Fibroblast of villous mesenchyme (primary cell): ENCODE measurements around the gene CCL22. TPM values are rescaled to one million over a fixed set of nuclear protein-coding genes. Genes with fewer than 3 reads are reported as not detected.
"Not testable (repeated sequence)": the region's sequence is repeated elsewhere in the genome, so short reads cannot be mapped to it uniquely, and the experiment has no call there.

ENCODE experiments used
- DNase-seq: peaks from one replicate; pipeline ENCODE4 v3.0.0-alpha.2; 2010; ENCODE audit warnings: low read depth
- H3K4me3 ChIP-seq: 2 replicates; pipeline ENCODE4 v1.5.1; 2011; ENCODE audit warnings: low read depth, mild to moderate bottlenecking, low read length
- CTCF ChIP-seq: IDR thresholded peaks from 2 replicates; pipeline ENCODE4 v1.5.1; 2012; ENCODE audit warnings: low read depth, mild to moderate bottlenecking, low read length; ENCODE audit not compliant: insufficient read depth
- total RNA-seq: library from RNA; depleted of rRNA; stranded (reverse); fragments of >200 nt; gene quantifications from 2 replicates; pipeline ENCODE4 v1.2.3, GENCODE V29; 2012

Gene CCL22
- total RNA-seq, 1 donor: not detected

GRCh38 chr16:57391708-57392107, 33.1 kb downstream of the CCL22 start:
- TF ChIP-seq CTCF: no peak
- H3K4me3 ChIP-seq: no peak overlapping the region
- DNase-seq: no peak

- H3K4me3 ChIP-seq: no peak overlapping the region
- no peak for TF ChIP-seq CTCF
- DNase-seq: no peak
These were observed 34.1 kb downstream of the CCL22 start for GRCh38 chr16:57392694-57393093.

GRCh38 chr16:57394444-57394843, 35.9 kb downstream of the CCL22 start:
- no peak for TF ChIP-seq CTCF
- peak; percentile 13 for DNase-seq

GRCh38 chr16:57395026-57395425, 36.4 kb downstream of the CCL22 start:
- DNase-seq: no peak
- no peak overlapping the region for H3K4me3 ChIP-seq
- TF ChIP-seq CTCF: no peak

More at GRCh38 chr16:57394444-57394843, 35.9 kb downstream of the CCL22 start:
- H3K4me3 ChIP-seq: no peak overlapping the region

- no peak overlapping the region for H3K4me3 ChIP-seq
- DNase-seq: no peak
- TF ChIP-seq CTCF: no peak
These were observed 38.2 kb downstream of the CCL22 start for GRCh38 chr16:57396786-57397185.

GRCh38 chr16:57397493-57397892, 38.9 kb downstream of the CCL22 start:
- not testable (repeated sequence) for DNase-seq, H3K4me3 ChIP-seq

- no peak for DNase-seq
- TF ChIP-seq CTCF: no peak
- H3K4me3 ChIP-seq: no peak overlapping the region
These were observed 43.5 kb downstream of the CCL22 start for GRCh38 chr16:57401943-57402640.
